GM04504 (cell line): Measurements from ENCODE around the gene ASTN1.
A peak's percentile ranks its signal among the peaks of the same experiment; 100 is the strongest.

Source experiments
- DNase-seq: peaks from one replicate; pipeline ENCODE4 v3.0.0-alpha.2; 2012; ENCODE audit warnings: low read depth

Gene ASTN1

GRCh38 chr1:176931526-176931925, 233.0 kb downstream of the ASTN1 start:
- no peak for DNase-seq

- no peak for DNase-seq
Measured at GRCh38 chr1:176926330-176927086, 238.0 kb downstream of the ASTN1 start.

DNA sequence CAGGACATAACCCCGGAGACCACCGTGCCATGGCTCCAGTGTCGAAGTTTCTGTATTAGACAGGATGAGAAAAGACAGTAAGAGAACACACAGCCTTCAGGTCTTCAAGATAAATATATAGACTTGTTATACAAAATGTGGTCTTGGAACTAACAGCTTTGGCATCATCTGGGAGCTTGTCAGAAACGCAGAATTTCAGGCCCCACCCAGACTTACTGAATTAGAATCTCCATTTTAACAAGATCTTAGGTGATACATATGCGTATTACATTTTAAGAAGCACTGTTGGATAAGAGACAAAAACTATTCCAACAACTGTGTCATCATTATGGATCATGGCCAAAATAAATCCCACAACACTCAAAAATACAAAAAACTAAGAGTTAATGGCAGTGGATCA, 239.3 kb downstream of the ASTN1 start:
- no peak for DNase-seq

GRCh38 chr1:176923283-176923682, 241.2 kb downstream of the ASTN1 start:
- DNase-seq = no peak

GRCh38 chr1:176919386-176920378, 244.8 kb downstream of the ASTN1 start:
- DNase-seq = no peak

- no peak for DNase-seq
Measured at GRCh38 chr1:176905648-176906047, 258.9 kb downstream of the ASTN1 start.

DNA sequence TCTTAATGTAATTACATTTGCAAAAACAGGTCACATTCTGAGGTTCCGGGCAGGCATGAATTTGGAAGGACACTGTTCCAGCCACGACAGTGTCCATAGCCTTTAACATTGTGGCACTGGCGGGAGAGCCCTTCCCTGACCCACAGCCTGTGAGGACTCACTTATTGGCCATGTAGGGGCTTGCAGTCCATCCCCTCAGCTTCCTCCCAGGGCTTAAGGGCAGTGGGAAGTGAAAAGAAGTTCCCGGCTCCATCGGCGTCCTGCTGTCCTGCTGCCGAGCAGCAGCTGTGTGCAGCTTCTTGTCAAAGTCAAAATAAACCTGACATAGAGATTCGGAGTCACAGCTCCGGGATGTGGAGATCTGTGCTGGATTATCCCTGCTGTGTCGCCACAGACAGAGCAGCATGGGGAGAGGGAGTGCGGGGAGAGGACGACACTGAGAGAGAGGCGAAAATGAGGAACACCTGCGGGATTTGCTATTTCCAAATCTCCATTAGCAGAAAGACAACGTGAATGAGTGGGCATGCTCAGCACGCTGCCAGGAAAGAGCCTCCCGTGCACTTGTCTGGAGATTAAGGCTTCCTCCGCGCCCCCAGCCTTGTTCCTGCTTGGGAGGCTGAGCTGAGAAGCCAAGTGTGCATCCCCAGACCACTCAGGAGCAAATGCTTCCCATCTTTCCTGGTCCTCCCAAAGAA, 260.3 kb downstream of the ASTN1 start:
- no peak for DNase-seq

GRCh38 chr1:176903474-176903873, 261.0 kb downstream of the ASTN1 start:
- no peak for DNase-seq

GRCh38 chr1:176899321-176899720, 265.2 kb downstream of the ASTN1 start:
- DNase-seq = no peak

DNA sequence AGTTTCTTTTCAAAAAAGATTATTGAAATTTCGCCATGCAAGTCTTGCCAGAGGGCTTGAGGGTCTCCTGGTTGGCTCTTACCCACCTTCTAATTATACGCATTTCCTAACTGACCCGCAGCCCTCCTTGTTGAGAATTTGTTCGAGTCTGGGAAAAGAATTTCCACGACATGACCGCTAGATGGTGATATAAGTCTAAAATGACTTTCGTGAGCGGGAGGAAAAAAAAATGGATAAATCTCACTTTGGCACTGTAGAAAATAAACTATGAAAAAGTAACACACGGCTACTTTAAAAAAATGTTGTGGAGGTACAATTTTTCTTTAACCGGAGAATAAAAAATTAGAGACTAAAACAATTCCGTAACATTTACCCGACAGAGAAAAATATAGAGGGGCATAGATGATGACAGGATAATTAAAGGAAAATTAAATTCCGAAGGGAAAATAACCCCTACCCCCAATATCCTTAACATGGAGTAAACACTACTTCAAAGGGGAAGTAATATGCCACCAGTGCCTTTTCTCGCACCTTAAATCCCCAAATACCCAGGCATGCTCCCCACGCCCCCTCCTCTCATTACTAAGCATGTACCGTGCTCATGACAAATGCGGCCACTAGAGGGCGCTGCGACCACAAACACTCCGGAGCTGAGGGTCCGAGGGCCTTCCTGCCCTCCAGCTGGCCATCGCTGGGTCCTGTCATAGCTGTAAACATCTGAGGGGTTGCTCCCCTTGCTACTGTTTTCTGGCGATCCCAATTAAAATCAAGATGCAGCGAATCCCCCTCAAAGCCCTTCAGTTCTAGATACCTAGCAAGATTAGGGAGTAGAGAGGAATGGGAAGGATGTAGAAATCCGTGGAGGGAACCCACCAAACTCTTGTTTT, 266.9 kb downstream of the ASTN1 start:
- DNase-seq = peak; percentile 19

- DNase-seq = no peak
Measured at GRCh38 chr1:176896216-176896615, 268.3 kb downstream of the ASTN1 start.

DNA sequence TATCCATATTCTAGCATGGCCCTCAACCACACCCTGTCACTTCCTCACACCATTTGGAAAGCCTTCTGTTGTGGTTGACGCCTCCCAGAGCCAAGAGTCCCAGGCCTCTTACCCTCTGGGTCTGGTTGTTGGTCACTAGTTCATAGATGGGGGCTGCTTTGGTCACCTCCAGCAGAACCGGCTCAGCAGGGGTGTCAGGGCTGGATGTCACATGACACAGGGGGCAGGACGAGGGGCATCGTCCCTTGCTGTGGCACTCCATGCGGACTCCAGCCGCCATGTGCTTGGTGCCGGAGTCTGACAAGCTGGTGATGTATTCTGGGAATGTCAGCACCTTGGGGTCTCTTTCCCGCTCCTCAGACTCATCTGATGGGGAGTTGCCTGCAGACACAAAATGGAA, 270.1 kb downstream of the ASTN1 start:
- DNase-seq = no peak

DNA sequence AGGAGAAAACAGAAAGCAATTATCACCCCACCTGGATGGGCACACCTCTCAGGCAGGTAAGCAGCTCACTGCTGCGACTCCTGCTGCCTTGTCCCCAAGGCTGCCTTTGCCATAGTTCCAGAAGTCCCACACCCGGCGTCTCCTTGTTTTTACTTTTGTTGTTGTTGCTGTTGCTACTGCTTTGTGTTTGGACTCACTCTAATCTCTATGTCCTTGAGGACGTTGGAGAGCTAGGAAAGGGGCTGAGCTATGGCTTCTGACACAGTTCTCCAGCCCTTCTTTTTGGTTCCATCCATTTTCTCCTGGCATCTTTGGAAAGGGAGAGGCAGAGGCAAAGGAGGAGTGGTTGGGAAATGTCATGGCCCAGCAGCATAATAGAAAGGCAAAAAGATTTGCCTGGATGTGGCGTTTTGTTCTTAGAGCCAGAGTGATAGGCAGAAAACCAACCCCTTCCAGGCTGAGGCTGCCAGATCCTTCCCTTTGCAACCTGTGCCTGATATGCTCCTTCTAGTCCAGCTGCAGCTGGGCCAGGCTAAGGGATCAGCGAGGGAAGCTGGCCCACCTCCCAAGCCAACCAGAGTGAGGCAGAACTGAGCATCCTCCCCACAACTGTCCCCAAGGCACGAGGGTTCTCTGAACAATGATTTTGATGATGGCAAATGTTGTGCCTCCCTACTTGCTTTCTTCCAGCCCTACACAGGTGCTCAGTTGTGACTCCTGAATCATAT, 270.7 kb downstream of the ASTN1 start:
- DNase-seq = no peak

DNA sequence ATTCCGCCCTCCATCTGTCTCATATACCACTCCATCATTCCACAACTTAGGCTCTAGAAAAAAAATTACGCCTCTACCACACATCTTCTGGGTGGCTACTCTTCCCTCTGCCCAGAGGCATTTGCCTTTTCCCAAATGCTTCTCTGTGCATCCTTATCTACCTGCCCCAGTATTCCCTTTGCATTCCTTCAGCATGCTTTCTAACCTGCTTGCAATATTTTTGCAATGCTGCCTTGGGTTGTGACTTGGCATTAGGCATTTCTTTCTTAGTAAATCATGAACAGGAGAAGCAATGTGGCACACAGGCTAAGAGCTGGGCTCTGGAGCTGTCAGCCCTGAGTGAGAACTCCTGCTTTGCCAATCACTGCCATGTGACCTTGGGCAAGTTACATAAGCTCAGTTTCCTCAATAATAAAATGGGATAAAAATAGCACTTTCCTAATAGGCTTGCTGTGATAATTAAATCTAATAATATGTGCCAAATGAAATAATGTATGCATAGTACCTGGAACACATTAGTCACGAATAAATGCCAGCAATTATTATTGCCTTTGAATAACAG, 276.0 kb downstream of the ASTN1 start:
- DNase-seq = no peak

DNA sequence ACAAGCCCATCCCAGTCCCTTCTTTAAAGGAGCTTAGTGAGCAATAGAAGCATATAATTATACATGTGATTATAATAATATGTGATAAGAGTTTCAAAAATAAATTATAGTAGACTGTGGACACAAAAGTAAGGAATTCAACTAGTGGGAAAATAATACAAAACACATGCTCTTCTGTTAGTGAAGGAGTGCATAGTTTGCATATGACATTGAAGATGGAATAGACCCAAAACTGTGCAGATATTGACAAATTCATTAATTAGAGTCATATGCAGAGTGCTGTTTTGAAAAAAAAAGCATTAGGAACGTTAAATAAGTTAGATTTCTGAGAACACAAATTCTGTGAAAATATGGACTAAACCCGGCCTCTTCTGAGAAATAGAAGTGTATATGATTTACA, 278.8 kb downstream of the ASTN1 start:
- DNase-seq = no peak

- no peak for DNase-seq
Measured at GRCh38 chr1:176885341-176885740, 279.2 kb downstream of the ASTN1 start.

DNA sequence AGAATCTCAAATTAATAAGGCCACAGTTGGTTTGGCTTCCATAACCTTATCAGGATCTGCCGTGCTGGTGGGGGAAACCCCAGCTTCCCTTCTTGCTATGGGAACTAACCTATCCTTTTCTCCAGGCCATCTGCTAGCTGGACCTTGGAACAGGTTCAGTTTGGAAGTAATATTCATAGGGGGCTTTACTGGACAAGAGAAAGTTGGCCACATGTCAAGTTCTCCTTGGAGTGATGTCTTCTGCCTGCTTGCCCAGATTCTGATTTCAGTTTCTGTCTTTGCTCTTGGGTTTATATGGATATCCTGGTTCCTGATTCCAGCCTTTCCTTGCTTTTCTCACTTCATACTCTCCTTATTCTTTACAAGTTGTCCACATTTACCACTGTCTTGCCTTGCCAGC, 279.6 kb downstream of the ASTN1 start:
- no peak for DNase-seq

DNA sequence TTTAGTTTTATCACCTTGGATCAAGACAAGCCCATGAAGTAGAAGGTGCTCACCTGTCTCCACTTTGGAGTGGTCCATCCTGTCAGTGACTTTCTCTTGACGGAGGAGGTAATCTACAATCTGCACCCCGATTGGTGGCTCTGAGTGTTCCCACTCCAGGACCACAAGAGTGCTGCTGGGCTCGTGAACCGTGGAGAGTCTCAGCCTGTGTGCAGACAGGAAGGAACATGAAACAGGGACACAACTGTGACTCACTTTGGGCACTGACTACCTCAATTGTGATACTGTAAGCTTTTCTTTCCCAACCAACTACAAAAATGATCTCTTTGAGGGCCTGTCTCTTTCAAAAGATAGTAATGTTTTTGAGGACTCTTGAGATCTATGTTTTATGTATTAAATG, 280.2 kb downstream of the ASTN1 start:
- no peak for DNase-seq

DNA sequence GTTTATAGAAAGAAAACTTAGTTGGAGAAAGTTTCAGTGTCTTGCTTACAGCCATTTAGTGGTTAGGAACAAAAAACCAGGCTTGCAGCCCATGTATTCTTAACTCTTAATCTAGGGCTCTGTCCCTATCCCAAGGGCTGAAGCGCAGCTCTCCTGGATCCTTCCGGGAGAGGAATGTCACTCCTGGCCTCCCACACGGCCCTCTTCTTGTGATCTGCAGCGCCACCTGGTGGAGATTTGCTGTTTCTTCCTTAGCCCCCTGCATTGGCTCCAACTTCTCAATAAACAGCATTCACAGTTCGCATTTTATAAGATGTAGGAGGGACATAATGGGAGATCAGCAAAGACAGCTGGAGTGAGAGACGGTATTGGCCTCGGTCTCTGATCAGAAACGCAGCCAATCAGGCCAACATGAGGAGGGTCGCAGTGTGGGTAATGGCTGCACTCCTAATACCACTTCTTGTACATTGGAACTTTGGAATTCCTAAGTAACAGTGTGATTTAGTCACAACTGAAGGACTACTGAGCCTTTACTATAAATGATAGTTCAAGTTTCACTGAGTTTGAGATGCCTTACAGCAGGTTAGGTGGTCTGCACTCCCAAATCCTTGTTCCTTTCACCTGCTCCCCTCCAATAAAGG, 283.4 kb downstream of the ASTN1 start:
- peak; percentile 32 for DNase-seq
